Suprapubic skin (tissue), 4 donors: ENCODE data around the gene EFNB1.

ENCODE experiments used
- CTCF ChIP-seq, 2 donors: fragments of 200-600 bp in 1 of 2; fragments of 450-650 bp in 1 of 2; sonication (generic) in 1 of 2; IDR thresholded peaks; one replicate each; pipeline ENCODE4 v1.5.1; 2016 to 2019; ENCODE audit warnings: antibody characterized with exemption in 2 of 2, mild to moderate bottlenecking in 1 of 2, moderate library complexity in 1 of 2
- EP300 ChIP-seq: sonication (generic); formaldehyde crosslinking; IDR thresholded peaks from one replicate; pipeline ENCODE4 v1.6.1; 2017; ENCODE audit warnings: antibody characterized with exemption
- POLR2A ChIP-seq, 2 donors: fragments of 450-650 bp; IDR thresholded peaks; one replicate each; pipeline ENCODE4 v1.6.1; 2017; ENCODE audit warnings: antibody characterized with exemption in 2 of 2, mild to moderate bottlenecking in 2 of 2, moderate library complexity in 2 of 2
- POLR2AphosphoS5 ChIP-seq, 3 donors: sonication (generic); formaldehyde crosslinking; IDR thresholded peaks; one replicate each; pipeline ENCODE4 v1.6.1; 2017; ENCODE audit warnings: antibody characterized with exemption in 3 of 3

GRCh38 chrX:68795741-68796140 lies 33.1 kb upstream of the EFNB1 start:
- TF ChIP-seq CTCF (IDR thresholded peaks at IDR 0.05): no peak
- TF ChIP-seq POLR2A (IDR thresholded peaks at IDR 0.05): no peak
- TF ChIP-seq EP300: no peak
- TF ChIP-seq POLR2AphosphoS5 (IDR thresholded peaks at IDR 0.05): no peak
